Measurements from ENCODE around the gene KLHDC7B.

The KLHDC7B gene

DNA sequence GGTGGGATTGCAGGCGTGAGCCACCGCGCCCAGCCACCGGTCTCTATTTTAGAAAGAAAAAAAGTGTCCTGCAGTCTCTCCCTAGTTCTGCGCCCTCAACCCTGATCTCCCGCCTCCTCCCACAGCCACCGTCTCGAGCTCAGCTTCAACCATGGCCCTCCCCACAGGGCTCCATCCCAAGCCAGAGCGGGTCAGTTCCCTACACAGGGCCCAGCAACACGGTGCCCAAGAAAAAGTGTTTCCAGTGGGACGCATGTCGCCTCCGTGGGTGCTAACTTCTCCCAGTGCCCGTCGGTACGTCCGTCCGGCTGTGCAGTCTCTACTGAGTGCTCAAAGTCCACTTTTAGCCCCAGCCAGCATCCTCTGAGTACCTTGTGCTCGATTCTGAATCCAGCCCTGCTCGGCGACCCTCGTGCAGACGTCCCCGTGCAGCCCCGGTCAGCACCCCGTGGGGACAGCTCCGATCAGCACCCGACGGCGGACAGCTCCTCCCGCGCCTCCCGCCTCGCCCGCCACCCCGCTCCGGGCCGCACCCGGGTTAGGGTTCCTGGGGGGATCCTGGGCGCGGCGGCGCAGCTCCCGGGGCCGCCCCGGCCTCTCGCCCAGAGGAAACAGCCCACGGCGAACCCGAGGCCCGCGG is 54.2 kb downstream of the KLHDC7B start:
- ATAC-seq = peak; percentile 66 to 74

DNA sequence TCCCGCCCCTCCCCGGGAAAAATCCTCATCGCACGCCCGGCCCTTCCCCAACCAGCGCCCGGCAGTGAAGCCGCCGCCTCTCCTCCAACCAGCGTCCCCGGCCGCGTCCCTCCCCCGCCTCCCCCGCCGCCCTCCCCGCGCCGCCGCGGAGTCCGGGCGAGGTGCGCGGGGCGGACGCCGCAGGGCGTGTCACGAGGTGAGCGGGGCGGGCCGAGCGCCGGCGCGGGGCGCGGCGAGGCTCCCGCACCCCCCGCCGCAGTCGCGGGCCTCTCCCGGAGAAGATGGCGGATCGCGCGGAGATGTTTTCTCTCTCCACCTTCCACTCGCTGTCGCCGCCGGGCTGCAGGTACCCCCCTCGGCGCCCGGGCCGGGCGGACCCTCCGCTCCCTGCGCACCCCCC is 54.8 kb downstream of the KLHDC7B start, which contains the start of gene MAPK8IP2:
MAPK8IP2 (plus strand) TSS at position 256 of the 400 bp plus-strand sequence; CDS start at position 282, 26 bp downstream.
- peak; percentile 36 to 50 for ATAC-seq

All from activated CD4-positive, CD25-positive, alpha-beta regulatory T cell treated with anti-CD3 and anti-CD28 coated beads, Interleukin-2, amount 50 U/mL, for 24 hours (primary cell).